CD4-positive, CD25-positive, alpha-beta regulatory T cell (primary cell): ENCODE results near the gene MAPK1IP1L. TPM values are rescaled to one million over a fixed set of nuclear protein-coding genes. Genes with fewer than 3 reads are reported as not detected.

Source experiments
- ATAC-seq, 2 donors: fragments of 150-1000 bp; cut with Tn5 transposase; one replicate each; pipeline ENCODE4 v1.10.0; 2021; ENCODE audit warnings: low read depth in 2 of 2, moderate number of reproducible peaks in 2 of 2, moderate library complexity in 1 of 2
- DNase-seq, 3 donors: peaks; one replicate each; pipeline versions ENCODE4 v3.0.0 to v3.0.0-alpha.2; 2012 to 2022; ENCODE audit warnings: mixed read lengths in 1 of 3
- H3K27ac ChIP-seq: one replicate; pipeline ENCODE4 v1.7.0; 2013; ENCODE audit warnings: mild to moderate bottlenecking, low read length; ENCODE audit not compliant: insufficient read depth, poor library complexity, severe bottlenecking
- H3K27me3 ChIP-seq: one replicate; pipeline ENCODE4 v1.7.0; 2013; ENCODE audit warnings: low read length; ENCODE audit not compliant: control insufficient read depth, insufficient read depth
- H3K36me3 ChIP-seq: one replicate; pipeline ENCODE4 v1.7.0; 2013; ENCODE audit warnings: mild to moderate bottlenecking, low read length, moderate library complexity; ENCODE audit not compliant: control insufficient read depth, insufficient read depth
- H3K4me1 ChIP-seq: 2 replicates; pipeline ENCODE4 v1.7.0; 2013; ENCODE audit warnings: mild to moderate bottlenecking, low read length; ENCODE audit not compliant: insufficient read depth, control insufficient read depth, poor library complexity, severe bottlenecking
- H3K4me3 ChIP-seq: one replicate; pipeline ENCODE4 v1.7.0; 2013; ENCODE audit warnings: low read depth, mild to moderate bottlenecking, low read length, moderate library complexity
- H3K9me3 ChIP-seq, 2 experiments: 1 replicate in 1 of 2; 2 replicates in 1 of 2; pipeline ENCODE4 v1.7.0; 2013; ENCODE audit warnings: low read length in 2 of 2, mild to moderate bottlenecking in 1 of 2, moderate library complexity in 1 of 2; ENCODE audit not compliant: control insufficient read depth in 2 of 2
- H3K27ac Mint-ChIP-seq, 3 donors: one replicate each; pipeline ENCODE4 v1.8.0; 2020 to 2022; ENCODE audit warnings: mild to moderate bottlenecking in 3 of 3, mixed read lengths in 3 of 3, moderate library complexity in 2 of 3
- H3K27me3 Mint-ChIP-seq: one replicate; pipeline ENCODE4 v1.8.0; 2022; ENCODE audit warnings: mild to moderate bottlenecking, mixed read lengths
- H3K36me3 Mint-ChIP-seq: one replicate; pipeline ENCODE4 v1.8.0; 2020; ENCODE audit warnings: mixed read lengths
- H3K4me1 Mint-ChIP-seq, 4 donors: one replicate each; pipeline ENCODE4 v1.8.0; 2020 to 2022; ENCODE audit warnings: mixed read lengths in 4 of 4, mild to moderate bottlenecking in 1 of 4
- H3K4me3 Mint-ChIP-seq, 4 donors: one replicate each; pipeline ENCODE4 v1.8.0; 2020 to 2022; ENCODE audit warnings: mild to moderate bottlenecking in 4 of 4, mixed read lengths in 4 of 4, moderate library complexity in 3 of 4
- H3K9me3 Mint-ChIP-seq, 7 donors: one replicate each; pipeline ENCODE4 v1.8.0; 2020 to 2022; ENCODE audit warnings: mixed read lengths in 7 of 7, mild to moderate bottlenecking in 3 of 7, moderate library complexity in 2 of 7
- polyA plus RNA-seq, 4 donors: library from polyadenylated mRNA; unstranded; fragments of 300-500 nt; fragmentation: Illumina TruSeq; gene quantifications; one replicate each; pipeline ENCODE4 v1.2.3, GENCODE V29; 2021
- total RNA-seq: library from RNA; stranded (reverse); gene quantifications from one replicate; pipeline ENCODE4 v1.2.3, GENCODE V29; 2022

MAPK1IP1L gene
- total and polyA plus RNA-seq, 5 donors from 2014 or later = 97.1 to 193 (median 102) TPM

GRCh38 chr14:55107766-55108554, 56.5 kb downstream of the MAPK1IP1L start:
- H3K27ac Mint-ChIP-seq = peak overlapping the region; percentile 87 to 88 (median 88)

GRCh38 chr14:55109836-55110235, 58.4 kb downstream of the MAPK1IP1L start:
- ATAC-seq (no peak), DNase-seq (no peak)
- H3K27ac ChIP-seq = no peak overlapping the region
- H3K4me1 ChIP-seq = peaks cover 15% of the 10 kb centered on the region
- H3K9me3 Mint-ChIP-seq = peaks cover 0 to 2% (median 0%) of the 10 kb centered on the region in 7 donors
- no peak overlapping the region for H3K27ac Mint-ChIP-seq
- H3K27me3 ChIP-seq = no peaks in the 10 kb centered on the region
- no peak overlapping the region for H3K4me3 Mint-ChIP-seq
- no peaks in the 10 kb centered on the region for H3K36me3 Mint-ChIP-seq
- no peaks in the 10 kb centered on the region for H3K27me3 Mint-ChIP-seq
- no peaks in the 10 kb centered on the region for H3K36me3 ChIP-seq
- H3K4me3 ChIP-seq = no peak overlapping the region
- H3K9me3 ChIP-seq = no peaks in the 10 kb centered on the region
- H3K4me1 Mint-ChIP-seq = peaks cover 9 to 22% (median 18%) of the 10 kb centered on the region in 4 donors

More at GRCh38 chr14:55107766-55108554, 56.5 kb downstream of the MAPK1IP1L start:
- H3K9me3 ChIP-seq = peaks cover 2 to 5% of the 10 kb centered on the region in 2 experiments
- no peaks in the 10 kb centered on the region for H3K36me3 ChIP-seq
- H3K4me1 Mint-ChIP-seq = peaks cover 22 to 37% (median 34%) of the 10 kb centered on the region in 4 donors
- peak; percentile 65 to 78 for ATAC-seq
- peaks cover 0 to 8% (median 3%) of the 10 kb centered on the region in 7 donors for H3K9me3 Mint-ChIP-seq
- H3K4me3 Mint-ChIP-seq = peak overlapping the region; percentile 13 to 84 (median 38)
- no peaks in the 10 kb centered on the region for H3K27me3 Mint-ChIP-seq
- peak overlapping the region; percentile 55 for H3K27ac ChIP-seq
- no peaks in the 10 kb centered on the region for H3K27me3 ChIP-seq
- peaks cover 4% of the 10 kb centered on the region for H3K36me3 Mint-ChIP-seq
- peak in 2 of 3 donors; percentile 24 to 72 for DNase-seq
- H3K4me1 ChIP-seq = peaks cover 32% of the 10 kb centered on the region
- H3K4me3 ChIP-seq = peak overlapping the region; percentile 30

- H3K27ac ChIP-seq = no peak overlapping the region
- ATAC-seq (no peak), DNase-seq (no peak)
- peaks cover 15% of the 10 kb centered on the region for H3K4me1 ChIP-seq
- Mint-ChIP-seq H3K4me3 (no peak overlapping the region), H3K9me3 (peaks cover 0 to 2% (median 0%) of the 10 kb centered on the region in 7 donors), H3K4me1 (peaks cover 9 to 16% (median 13%) of the 10 kb centered on the region in 4 donors), H3K36me3 (no peaks in the 10 kb centered on the region), H3K27me3 (peaks cover 4% of the 10 kb centered on the region), H3K27ac (no peak overlapping the region)
- H3K27me3 ChIP-seq = no peaks in the 10 kb centered on the region
- H3K4me3 ChIP-seq = no peak overlapping the region
- no peaks in the 10 kb centered on the region for H3K36me3 ChIP-seq
- no peaks in the 10 kb centered on the region for H3K9me3 ChIP-seq
These were observed 59.8 kb downstream of the MAPK1IP1L start for GRCh38 chr14:55111122-55111708.

GRCh38 chr14:55114720-55115119, 63.3 kb downstream of the MAPK1IP1L start:
- no peaks in the 10 kb centered on the region for H3K36me3 Mint-ChIP-seq
- no peak for ATAC-seq
- H3K27ac ChIP-seq = no peak overlapping the region

GRCh38 chr14:55115460-55115859, 64.0 kb downstream of the MAPK1IP1L start:
- Mint-ChIP-seq H3K27ac (no peak overlapping the region), H3K4me3 (no peak overlapping the region), H3K9me3 (peaks cover 0 to 2% (median 0%) of the 10 kb centered on the region in 7 donors), H3K4me1 (peaks cover 2 to 6% (median 4%) of the 10 kb centered on the region in 4 donors), H3K36me3 (no peaks in the 10 kb centered on the region), H3K27me3 (peaks cover 4% of the 10 kb centered on the region)
- Histone ChIP-seq H3K27me3 (no peaks in the 10 kb centered on the region), H3K9me3 (no peaks in the 10 kb centered on the region), H3K36me3 (no peaks in the 10 kb centered on the region), H3K4me1 (no peaks in the 10 kb centered on the region), H3K27ac (no peak overlapping the region), H3K4me3 (no peak overlapping the region)
- ATAC-seq (no peak), DNase-seq (no peak)

More at GRCh38 chr14:55114720-55115119, 63.3 kb downstream of the MAPK1IP1L start:
- H3K9me3 ChIP-seq = no peaks in the 10 kb centered on the region
- H3K27ac Mint-ChIP-seq = no peak overlapping the region
- H3K27me3 ChIP-seq = no peaks in the 10 kb centered on the region
- peaks cover 2 to 6% (median 4%) of the 10 kb centered on the region in 4 donors for H3K4me1 Mint-ChIP-seq
- peaks cover 0 to 2% (median 0%) of the 10 kb centered on the region in 7 donors for H3K9me3 Mint-ChIP-seq
- H3K36me3 ChIP-seq = no peaks in the 10 kb centered on the region
- no peak for DNase-seq
- H3K27me3 Mint-ChIP-seq = peaks cover 4% of the 10 kb centered on the region
- no peak overlapping the region for H3K4me3 ChIP-seq
- no peaks in the 10 kb centered on the region for H3K4me1 ChIP-seq
- H3K4me3 Mint-ChIP-seq = no peak overlapping the region

- Mint-ChIP-seq H3K4me1 (peaks cover 2 to 6% (median 4%) of the 10 kb centered on the region in 4 donors), H3K27me3 (peaks cover 4% of the 10 kb centered on the region), H3K9me3 (peaks cover 0 to 2% (median 0%) of the 10 kb centered on the region in 7 donors), H3K4me3 (no peak overlapping the region), H3K36me3 (no peaks in the 10 kb centered on the region), H3K27ac (no peak overlapping the region)
- Histone ChIP-seq H3K27ac (no peak overlapping the region), H3K9me3 (no peaks in the 10 kb centered on the region), H3K27me3 (no peaks in the 10 kb centered on the region), H3K36me3 (no peaks in the 10 kb centered on the region), H3K4me1 (no peaks in the 10 kb centered on the region), H3K4me3 (no peak overlapping the region)
- ATAC-seq (no peak), DNase-seq (no peak)
These were observed 64.4 kb downstream of the MAPK1IP1L start for GRCh38 chr14:55115861-55116245.

- no peak for ATAC-seq
- H3K9me3 ChIP-seq = no peaks in the 10 kb centered on the region
- Mint-ChIP-seq H3K27me3 (peaks cover 4% of the 10 kb centered on the region), H3K36me3 (no peaks in the 10 kb centered on the region), H3K4me3 (no peak overlapping the region), H3K9me3 (peaks cover 0 to 2% (median 0%) of the 10 kb centered on the region in 7 donors), H3K27ac (no peak overlapping the region), H3K4me1 (peaks cover 2 to 6% (median 4%) of the 10 kb centered on the region in 4 donors)
- H3K36me3 ChIP-seq = no peaks in the 10 kb centered on the region
- no peaks in the 10 kb centered on the region for H3K4me1 ChIP-seq
- no peak overlapping the region for H3K4me3 ChIP-seq
- H3K27me3 ChIP-seq = no peaks in the 10 kb centered on the region
- no peak for DNase-seq
- no peak overlapping the region for H3K27ac ChIP-seq
These were observed 65.0 kb downstream of the MAPK1IP1L start for GRCh38 chr14:55116246-55117030.
